Stimulated activated naive CD4-positive, alpha-beta T cell treated with Interleukin-2 at 50 U/mL for 16 hours (primary cell): Measurements from ENCODE around the gene ZGRF1.
"Not testable (repeated sequence)": the region's sequence is repeated elsewhere in the genome, so short reads cannot be mapped to it uniquely, and the experiment has no call there.

ENCODE experiments used
- DNase-seq: peaks from one replicate; lab custom pipeline; 2025; lab: John Stamatoyannopoulos, UW

The ZGRF1 gene

DNA sequence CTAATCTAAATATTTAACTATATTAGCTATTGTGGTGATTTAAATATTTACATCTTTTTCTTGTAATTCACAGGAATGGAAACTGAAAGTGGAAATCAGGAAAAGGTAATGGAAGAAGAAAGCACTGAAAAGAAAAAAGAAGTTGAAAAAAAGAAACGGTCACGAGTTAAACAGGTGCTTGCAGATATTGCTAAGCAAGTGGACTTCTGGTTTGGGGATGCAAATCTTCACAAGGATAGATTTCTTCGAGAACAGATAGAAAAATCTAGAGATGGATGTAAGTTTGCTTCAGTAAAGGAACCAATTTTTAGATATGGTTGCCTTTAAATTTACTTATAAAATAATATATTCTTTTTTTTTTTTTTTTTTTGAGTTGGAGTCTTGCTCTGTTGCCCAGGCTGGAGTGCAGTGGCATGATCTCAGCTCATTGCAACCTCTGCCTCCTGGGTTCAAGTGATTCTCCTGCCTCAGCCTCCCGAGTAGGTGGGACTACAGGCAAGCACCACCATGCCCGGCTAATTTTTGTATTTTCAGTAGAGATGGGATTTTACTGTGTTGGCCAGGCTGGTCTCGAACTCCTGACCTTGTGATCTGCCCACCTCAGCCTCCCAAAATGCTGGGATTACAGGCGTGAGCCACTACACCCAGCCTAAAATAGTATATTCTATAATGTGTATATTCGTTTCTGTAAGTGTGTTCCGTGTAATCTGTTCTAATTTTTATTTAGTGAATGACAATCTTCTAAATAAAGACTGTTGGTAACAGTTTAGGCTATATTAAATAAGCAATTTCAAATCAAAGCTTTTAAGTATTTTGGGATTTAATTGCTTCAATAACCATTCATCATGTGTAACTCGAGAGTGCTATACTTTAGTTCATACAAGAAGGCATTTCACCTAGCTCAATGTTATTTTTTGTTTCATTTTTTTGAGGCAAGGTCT is 8.2 kb upstream of the ZGRF1 start:
- DNase-seq = not testable (repeated sequence)

DNA sequence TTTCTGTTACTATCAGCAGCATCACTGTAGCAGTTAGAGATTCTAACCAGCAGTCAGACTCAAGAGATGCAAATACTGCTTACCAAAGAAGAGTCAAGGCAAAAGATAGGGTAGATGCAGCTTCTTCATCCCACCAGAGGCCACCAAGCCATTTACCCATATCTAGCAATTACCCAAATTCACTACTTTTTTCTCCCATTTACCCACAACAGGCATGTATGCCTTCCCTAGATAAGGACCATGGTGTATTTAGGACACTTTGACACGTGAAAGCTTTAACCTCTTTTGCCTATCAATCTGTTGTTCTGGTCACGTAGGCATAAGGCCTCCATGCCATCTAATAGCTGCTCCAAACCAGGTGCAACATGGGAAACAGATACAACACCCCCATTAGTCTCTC is 5.8 kb upstream of the ZGRF1 start:
- no peak for DNase-seq

DNA sequence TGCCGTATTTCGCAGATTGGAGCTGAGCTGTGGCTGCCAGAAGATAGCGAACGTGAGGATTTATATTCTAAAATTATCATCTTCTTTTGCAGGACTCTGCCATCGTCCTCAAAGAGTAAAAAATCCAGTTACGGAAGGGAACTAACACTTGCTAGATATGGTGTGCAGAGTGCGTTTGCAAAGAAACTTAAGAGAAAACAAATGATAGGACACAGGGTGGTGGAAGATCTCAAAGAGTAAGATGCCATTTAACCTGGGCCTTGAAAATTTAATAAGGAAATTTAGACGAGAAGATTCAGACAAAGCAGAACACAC is 800 bp upstream of the ZGRF1 start:
- DNase-seq = no peak

DNA sequence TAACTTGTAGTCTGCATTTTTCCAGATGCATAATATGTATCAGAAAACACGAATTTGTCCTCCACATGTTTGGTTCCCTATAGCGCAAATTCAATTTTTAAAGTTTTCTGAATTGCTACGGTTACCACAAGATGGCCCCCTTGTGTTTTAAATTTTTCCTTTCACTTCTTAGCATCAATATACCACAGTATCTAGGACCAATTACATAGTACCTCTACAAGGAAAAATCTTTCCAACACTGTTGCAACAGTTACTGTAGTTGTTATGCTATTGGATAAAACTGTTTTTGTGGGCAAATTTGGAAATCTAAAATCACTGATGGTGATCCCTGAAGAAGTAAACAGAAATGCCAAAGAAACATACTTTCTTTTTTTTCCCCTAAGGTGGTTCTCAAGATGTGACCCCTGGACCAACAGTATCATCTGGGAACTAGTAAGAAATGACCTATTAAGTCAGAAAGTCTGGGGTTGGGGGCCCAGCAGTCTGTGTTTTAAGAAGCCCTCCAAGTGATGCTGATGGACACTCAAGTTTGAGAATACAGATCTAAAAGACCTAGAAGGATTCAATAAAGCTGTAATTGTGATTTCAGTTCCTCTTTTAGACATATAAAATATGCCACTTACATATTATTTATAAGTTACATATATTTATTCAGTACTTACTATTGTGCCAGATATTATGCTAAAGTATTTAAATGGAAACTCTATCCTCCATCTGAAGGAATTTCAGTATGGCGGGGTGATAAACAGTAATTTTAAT is 3.1 kb downstream of the ZGRF1 start:
- no peak for DNase-seq

DNA sequence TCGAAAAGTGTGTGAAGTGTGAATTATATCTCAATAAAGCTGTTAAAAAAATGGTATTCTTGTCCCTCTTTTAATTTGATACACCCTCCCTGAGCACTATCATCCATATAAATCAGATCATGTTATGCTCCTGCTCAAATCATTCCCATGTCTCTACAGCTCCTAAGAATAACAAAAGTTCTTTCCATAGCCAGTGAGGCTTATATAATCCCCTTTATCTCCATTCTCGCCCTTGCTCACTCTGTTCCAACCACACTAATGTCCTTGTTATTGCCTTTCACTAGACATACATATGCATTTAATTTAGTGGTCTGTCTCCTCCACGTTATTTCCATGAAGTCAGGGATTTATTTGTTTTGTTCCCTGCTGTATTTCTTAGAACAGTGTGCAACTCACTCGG is 10.5 kb downstream of the ZGRF1 start:
- DNase-seq = no peak

DNA sequence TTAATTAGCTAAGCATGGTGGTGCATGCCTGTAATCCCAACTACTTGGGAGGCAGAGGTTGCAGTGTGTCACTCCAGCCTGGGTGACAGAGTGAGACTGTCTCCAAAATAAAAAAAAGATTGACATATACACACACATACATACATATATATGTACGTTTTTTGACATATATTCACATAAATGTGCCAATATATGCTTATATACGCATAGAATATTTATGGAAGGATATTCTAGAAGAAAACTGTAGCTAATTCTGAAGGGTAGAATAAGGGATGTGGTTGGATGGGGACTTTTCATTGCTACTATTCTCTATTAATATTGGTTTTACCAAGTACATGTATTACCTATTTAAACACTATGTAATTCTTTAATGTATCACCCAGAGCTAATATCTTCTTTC is 19.7 kb downstream of the ZGRF1 start:
- DNase-seq = no peak

DNA sequence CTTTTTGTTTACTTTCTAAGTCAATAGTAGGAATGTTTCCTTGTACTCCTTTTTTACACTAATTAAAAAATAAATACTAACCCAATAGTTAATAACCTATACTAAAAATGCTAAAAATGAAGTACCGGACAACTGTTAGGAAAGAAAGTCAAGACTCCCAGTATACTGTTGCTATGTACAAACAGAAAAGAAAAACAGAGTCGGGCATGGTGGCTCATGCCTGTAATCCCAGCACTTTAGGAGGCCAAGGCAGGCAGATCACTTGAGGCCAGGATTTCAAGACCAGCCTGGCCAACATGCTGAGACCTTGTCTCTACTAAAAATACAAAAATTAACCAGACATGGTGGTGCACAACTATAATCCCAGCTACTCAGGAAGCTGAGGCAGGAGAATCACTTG is 23.9 kb downstream of the ZGRF1 start:
- DNase-seq = not testable (repeated sequence)

DNA sequence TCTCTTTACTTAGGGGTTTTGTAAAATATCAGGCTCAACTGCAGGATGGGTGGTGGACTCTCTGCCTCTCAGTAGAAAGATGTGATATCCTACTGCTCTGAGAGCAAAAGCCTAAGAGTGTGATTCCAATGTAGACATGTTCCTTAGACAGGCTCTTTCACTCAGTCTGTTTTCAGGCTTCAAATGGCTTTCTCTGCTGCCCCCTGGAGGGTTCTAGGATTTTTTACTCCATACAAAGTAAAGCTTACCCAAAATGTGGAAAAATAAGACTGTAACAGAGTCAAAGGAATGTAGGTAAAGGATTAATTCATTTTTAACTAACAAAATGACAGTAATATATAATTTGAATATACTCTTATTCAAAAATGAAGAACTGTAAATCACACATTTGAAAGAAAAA is 32.1 kb downstream of the ZGRF1 start:
- DNase-seq = peak; percentile 1

DNA sequence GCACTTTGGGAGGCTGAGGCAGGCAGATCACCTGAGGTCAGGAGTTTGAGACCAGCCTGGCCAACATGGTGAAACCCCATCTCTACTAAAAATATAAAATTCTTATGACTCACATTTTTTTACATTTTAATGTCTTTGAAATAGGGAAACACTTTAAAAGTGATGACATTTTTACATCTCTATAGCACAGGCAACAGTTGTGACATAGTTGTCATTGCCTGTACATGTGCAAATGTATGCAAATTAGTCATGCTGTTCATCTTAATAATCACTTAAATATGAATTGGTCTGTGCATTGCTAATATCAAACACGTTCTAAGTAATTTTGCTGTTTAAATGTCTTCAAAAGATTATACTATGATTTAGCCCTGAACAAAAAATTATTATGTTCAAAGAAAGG is 41.7 kb downstream of the ZGRF1 start:
- no peak for DNase-seq

DNA sequence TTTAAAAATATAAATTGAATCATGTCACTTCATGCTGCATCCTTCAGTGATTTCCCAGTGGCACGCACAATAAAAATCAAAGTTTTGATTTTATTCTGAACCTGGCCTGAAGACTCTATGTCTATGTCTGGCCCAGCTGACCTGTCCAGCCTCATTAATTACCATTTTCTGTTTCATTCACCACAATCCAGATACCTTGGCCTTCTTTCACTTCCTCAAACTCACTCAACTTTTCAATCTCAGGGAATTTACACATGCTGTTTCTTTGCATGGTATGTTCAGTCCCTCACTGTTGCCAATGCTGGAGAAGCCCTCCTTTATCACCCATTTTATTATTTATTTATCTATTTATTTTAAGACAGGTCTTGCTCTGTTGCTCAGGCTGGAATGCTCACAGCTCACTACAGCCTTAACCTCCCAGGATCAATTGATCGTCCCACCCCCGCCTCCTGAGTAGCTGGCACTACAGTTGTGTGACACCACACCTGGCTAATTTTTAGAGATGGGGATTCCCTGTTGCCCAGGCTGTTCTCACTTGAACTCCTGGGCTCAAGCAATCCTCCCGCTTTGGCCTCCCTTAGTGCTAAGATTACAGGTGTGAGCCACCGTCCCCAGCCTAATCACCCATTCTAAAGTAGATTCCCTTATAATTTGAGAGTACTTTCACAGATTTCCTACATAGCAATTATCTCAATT is 43.1 kb downstream of the ZGRF1 start:
- DNase-seq = no peak

DNA sequence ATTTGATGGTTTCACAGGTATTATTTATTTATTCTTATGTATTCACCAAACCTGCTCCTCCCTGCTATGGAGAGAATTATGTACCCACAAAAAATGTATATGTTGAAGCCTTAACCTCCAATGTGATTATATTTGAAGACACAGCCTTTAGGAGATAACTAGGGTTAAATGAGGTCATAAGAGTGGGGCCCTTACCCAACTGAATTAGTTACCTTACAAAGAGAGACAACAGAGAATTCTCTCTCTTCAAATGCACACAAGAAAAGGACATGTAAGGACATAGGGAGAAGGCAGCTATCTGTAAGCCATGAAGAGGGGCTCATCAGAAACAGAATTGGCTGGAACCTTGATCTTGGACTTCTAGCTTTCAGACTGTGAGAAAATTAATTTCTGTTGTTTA is 44.0 kb downstream of the ZGRF1 start:
- DNase-seq = no peak

DNA sequence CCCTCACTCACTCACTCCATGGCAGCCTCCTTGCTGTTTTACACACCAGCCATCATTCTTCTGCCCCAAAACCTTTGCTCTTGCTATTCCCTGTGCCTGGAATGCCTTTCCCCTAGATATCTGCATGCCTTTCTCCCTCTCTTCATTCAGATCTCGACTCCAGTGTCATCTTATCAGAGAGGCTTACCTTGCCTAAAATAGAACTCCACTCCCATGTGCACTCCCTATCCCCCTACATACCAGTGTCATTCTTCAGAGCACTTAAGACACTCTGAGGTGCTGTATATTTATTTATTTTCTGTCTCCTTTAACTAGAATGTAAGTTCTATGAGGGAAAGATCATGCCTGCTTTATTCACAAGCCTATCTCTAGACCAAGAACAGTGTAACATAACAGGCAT is 45.1 kb downstream of the ZGRF1 start:
- no peak for DNase-seq

DNA sequence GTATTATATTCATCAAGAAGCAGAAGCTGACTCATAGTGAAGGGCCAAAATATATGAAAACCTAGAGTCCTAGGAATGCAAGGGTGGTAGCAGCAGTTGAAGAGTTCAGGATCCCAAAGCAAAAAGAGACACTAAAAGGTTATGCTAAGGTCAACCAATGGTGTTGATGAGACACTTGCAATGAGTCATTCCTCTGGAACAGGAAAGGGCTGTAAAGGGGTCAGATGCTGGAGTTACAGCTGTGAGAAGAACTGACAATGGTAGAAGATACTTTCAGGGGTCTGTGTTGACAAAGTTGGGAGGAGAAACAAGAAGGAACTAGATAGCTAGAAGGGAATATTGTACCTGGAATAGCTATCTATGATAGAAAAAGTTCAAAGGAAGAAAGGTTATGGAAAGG is 47.5 kb downstream of the ZGRF1 start:
- DNase-seq = no peak

DNA sequence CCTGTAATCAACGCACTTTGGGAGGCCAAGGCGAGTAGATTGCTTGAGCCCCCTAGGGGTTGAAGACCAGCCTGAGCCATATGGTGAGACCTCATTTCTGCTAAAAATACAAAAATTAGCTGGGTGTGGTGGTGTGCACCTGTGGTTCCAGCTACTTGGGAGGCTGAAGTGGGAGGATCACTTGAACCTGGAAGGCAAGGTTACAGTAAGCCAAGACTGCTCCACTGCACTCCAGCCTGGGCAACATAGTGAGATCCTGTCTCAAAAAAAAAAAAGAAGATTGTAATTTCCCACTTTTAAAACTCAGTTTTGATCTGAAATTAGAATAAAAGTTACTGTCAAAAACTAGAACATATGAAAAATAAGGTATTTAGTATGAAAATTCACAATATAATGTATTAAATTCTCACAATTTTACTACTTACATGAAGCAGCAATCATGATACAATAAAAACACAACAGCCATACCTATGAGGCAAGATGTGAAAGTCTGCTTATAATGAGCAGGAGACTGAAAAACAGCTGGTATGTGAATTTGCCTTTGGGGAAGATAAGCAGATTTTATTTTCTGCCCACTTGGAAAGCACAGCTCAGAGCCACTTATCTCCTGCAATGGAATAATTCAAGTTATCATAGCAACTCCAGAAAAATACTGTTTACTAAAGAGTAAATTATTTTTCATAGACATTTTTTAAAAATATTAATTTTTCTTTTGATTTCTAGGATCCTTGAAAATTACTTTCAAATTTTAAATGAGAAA is 50.6 kb downstream of the ZGRF1 start:
- no peak for DNase-seq

DNA sequence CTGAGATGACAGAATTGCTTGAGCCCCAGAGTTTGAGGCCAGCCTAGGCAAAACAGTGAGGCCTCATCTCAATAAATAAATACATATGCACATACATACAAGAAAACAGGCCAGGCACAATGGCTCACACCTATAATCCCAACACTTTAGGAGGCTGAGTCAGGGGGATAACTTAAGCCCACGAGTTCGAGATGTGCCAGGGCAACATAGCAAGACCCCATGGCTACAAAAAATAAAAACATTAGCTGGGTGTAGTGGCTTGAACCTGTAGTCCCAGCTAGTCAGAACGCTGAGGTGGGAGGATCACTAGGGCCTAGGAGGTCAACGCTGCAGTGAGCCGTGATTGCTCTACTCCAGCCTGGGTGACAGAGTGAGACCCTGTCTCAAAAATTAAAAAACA is 69.2 kb downstream of the ZGRF1 start:
- DNase-seq = no peak

DNA sequence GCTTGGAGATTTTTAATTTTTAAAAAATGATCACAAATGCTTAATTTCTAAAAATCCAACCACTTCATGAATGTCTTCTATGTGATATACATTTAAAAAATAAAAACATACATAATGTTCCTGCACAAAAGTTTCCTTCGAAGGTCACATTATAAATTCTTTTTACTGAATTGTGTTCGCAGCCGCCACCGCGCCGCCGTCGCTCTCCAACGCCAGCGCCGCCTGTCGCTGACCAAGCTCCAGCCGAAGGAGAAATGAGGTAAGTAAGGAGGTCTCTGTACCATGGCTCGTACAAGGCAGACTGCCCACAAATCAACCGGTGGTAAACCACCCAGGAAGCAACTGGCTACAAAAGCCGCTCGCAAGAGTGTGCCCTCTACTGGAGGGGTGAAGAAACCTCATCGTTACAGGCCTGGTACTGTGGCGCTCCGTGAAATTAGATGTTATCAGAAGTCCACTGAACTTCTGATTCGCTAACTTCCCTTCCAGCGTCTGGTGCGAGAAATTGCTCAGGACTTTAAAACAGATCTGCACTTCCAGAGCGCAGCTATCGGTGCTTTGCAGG is 71.9 kb downstream of the ZGRF1 start:
- DNase-seq = no peak

DNA sequence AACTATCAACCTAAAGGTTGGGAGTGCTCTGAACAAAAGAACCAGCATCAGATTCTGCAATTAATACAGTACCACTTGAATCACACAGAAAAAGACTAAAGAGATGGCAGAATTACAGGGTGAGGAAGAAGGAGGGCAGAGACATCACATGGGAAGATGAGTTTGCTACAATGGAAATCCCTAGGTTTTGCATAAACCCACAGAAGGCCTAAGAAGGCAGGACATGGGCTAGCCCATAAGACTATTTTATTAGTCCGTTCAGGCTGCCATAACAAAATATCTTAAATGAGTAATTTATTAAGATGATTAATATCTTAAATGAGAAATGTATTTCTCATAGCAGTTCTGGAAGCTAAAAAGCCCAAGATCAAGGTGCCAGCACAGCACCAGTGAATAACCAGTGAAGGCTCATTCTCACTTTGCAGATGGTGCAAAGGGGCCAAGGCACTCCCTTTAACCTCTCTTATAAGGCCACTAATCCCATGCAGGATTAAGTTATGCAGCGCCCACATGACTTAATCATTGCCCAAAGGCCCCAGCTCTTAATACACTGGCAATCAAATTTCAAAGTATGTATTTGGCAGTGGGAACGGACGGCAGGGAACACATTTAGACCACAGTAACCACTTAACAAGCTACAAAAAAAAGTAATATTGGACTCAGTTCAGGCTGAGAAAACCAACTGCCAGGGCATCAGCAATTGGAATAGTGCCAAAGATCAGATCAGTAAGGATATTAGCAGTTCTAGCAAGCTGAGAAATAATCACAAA is 73.1 kb downstream of the ZGRF1 start:
- DNase-seq = no peak

DNA sequence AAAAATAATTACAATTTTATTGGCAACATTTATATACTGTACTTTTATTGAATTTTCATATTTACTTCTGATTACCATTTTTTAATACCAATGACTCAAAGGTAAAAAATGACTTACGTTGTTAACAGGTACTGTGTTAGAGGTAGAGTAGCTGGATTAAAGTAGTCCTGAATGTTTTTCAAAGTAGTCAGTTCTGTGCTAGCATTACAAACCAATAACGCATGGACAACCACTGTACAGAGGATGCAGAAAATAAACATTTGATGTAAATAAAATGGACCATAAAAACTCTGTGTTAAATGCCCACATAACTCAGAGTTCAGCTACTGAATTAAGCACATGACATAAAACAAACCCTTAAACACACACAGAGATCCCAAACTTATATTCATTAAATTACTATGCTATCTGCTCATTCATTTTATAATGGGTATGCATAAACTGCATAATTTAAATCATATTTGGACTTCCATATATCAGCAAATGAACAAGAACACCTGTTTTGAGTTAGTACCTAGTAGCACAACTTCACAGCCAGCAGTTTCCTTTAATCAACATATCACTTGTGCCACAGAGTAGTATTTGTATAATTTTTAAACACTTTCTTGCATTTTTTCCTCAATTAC is 74.3 kb downstream of the ZGRF1 start:
- DNase-seq = no peak

DNA sequence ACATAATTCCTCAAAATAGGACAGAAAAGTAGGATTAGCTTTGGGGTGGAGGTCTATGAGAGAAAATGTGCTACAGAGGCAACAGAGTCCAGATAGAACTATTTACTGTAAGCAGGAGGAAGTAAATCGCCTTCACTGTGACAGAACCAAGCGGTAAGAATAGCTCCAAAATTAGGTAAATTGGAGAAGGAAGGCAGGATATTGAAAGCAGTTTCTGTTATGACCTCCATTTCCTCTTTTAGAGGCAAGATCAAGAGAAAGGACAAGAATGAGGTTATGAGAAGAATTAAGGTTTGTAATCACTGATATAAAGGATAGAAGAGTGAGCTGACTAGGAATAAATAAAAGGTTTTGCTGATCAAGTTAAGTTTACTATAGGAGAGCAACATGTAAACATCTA is 76.6 kb downstream of the ZGRF1 start:
- DNase-seq = no peak

DNA sequence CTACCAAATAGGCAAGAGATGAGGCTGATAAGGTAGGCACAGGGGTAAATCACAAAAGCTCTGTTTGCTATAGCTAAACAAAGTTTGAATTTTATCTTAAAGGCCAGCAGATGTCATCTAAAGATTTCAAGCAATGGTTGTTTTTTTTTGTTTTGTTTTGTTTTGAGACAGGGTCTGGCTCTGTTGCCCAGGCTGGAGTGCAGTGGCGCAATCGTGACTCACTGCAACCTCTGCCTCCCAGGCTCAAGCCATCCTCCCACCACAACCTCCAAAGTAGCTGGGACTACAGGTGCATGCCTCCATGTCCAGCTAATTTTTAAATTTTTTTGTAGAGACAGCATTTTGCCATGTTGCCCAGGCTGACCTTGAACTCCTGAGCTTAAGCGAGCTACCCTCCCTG is 77.7 kb downstream of the ZGRF1 start:
- no peak for DNase-seq
